HPDE6-E6E7 (cell line): ENCODE results near the gene TBCD.

ENCODE experiments used
- DNase-seq: peaks from one replicate; pipeline ENCODE4 v3.0.0; 2011; ENCODE audit warnings: missing footprints; ENCODE audit errors: extremely low spot score

TBCD gene

GRCh38 chr17:82849076-82849945 lies 97.4 kb downstream of the TBCD start:
- DNase-seq = no peak

- DNase-seq = no peak
These were observed 99.5 kb downstream of the TBCD start for GRCh38 chr17:82851381-82851780.

DNA sequence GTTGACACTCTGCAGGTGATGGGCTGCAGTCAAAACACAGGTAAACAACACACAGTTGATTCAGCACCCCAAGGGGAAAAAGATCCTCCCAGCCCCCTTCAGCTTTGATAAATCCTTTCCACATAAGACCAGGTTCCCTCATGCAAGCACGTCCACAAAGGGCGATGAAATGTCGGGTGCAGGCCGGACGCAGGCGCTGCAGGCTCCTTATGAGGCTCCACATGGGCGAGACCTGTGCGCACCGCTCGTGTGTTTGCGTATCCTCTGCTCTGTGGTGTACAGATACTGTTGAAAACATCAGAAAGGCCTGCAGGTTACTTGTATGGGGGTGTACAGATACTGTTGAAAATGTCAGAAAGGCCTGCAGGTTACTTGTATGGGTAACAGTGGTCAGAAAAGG lies 102.4 kb downstream of the TBCD start:
- DNase-seq = no peak

GRCh38 chr17:82856361-82856760 lies 104.5 kb downstream of the TBCD start:
- no peak for DNase-seq

- DNase-seq = peak; percentile 91
These were observed 106.7 kb downstream of the TBCD start for GRCh38 chr17:82858376-82859126.

- DNase-seq = peak; percentile 66
These were observed 107.9 kb downstream of the TBCD start for GRCh38 chr17:82859431-82860403.

GRCh38 chr17:82860606-82861392 lies 108.9 kb downstream of the TBCD start:
- no peak for DNase-seq

DNA sequence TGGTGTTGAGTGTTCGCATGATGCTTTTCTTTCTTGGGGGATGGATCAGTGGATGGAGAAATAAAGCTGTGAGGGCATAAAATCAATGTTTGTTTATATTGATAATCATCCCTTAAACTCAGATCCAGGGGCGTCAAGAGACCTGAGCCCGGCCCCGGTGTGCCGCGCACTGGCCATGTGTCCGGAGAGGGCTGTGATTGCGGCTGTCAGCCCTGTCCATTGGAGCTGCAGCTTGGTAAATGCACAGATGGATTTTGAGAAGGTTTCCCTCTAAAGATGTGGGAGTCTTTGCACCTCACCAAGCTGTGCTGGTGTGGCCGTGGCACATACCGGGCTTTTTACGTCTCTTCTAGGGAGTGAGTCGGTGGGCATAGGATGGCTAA lies 109.5 kb downstream of the TBCD start:
- DNase-seq = no peak

DNA sequence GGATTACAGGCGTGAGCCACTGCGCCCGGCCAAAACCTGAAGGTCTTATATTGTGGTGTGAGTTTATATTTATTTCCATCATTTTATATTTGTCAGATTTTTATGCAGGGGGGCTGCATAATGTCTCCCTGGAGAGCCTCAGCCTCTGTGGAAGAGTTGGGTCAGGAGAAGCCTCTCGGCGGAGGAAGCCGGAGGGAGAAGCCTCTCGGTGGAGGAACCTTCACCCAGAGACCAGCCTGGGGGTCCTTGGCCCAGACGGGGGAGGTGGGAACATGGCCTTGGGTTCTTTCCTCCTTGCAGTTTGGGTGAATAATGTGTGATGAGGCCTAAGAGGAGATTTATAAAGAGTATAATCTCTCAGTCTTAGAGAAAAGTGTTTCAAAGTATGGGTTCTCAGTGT lies 110.3 kb downstream of the TBCD start:
- DNase-seq = no peak

DNA sequence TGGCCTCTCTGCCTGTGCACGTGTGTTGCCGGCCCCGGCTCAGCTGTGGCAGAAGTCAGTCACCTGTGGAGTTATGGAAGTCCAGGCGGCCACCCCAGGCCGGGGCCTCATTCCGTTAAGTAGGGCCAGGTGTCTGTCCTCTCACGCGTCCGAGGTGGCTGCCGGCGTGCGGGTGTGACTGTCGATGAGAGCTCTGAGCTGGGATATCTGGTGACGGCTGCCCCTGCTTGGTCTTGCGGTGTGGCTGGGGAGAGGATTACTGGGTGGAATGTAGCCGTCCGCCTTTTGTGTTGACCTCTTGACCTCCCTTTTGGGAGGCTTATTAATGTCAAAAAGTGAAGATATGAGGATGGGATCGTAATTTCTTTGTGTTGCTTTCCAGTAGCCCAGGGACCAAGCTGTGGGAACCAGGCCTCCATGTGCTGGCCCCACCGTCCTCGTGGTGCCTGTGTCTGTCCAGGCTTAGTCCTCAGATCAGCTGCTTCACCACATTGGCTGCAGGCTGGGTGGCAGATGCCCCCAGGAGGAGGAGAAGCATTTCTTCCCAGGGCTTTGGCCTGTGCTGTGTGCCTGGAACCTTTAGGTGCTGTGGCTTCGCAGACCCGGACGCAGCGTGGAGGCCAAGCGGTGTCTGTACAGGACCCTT lies 111.0 kb downstream of the TBCD start:
- DNase-seq = no peak

DNA sequence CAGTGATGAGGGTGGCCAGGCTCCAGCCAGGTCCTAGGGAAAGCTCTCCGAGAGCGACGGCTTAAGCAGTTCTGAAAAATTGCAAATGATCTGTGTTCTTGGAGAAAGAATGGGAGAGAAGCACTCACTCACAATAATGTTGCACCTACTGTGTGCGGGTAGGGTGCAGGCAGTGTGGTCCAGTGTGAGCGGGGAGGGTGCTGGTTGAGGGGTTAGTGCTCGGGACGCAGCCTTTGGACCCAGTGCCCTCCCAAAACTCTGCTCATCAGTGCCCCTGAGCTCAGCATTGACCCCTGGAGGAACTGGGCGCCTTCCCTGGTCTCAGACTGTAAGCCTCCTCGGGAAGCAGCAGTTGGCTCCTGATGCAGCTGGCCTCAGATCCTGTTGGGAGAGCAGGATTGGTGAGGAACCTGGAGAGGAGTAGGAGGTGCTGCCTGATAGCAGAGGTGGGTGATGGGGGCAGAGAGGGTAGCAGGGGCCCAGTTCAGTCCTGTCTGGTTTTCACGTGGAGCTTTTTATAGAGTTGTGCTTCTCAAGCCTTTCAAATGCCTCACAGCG lies 111.6 kb downstream of the TBCD start:
- no peak for DNase-seq

DNA sequence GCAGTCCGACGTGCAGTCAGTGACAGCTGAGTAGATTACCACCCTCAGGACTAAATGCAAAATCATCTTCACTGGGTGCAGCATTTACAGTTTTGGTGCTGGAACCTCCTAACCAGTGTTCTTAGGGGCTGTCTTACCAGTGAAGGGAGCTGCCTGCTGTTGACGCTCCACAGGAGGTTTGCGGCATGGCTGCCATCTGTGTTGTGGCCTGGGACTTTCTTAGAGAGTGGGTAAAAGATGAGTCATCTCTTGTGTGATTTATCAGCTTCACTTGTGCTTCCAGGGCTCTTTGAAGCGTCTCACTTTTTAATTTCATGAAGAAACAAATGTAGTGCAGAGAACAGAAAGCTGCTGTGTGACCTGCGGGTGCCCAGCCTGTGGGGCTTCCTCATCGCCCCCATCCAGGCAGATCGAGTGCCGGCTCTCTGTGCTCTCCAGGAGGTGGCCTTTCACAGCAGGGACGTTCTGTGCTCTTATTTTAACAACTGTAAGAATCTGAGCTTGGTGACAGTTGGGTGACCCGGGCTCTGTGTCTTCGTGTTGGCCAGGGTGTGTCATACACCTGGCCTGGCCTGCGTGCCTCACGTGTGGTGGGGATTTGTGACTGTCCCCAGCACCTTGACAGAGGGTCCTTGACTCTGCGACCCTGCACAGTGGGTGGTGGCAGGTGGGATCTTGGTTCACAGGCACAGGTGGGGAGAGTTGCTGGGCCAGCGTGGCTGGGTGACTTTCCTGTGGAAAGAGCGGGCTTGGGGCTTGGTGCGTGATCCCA lies 112.3 kb downstream of the TBCD start:
- DNase-seq = no peak

DNA sequence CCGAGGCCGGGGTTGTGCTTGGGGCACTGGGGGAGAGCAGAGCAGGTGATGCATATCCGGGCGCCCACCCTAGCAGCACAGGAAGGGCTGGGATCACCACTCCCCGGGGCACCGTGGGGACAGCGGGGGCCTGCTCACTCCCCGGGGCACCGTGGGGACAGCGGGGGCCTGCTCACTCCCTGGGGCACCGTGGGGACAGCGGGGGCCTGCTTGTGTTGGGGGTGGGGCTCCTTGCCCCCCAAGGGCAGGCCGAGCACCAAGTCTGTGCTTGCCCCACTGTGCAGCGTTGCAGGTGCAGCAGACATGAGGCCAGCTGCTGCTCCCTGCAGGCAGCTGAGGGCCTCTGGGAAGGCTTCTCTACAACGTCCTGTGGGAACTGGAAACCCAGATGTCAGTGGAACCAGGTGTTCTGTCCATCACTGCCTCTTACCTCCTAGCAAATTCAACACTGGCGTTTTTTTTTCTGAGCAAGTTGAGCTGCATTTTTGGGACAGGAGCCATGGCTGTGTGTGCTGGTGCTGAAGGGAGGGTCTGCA lies 112.9 kb downstream of the TBCD start:
- no peak for DNase-seq

GRCh38 chr17:82865274-82865673 lies 113.4 kb downstream of the TBCD start:
- no peak for DNase-seq

GRCh38 chr17:82865774-82866395 lies 114.0 kb downstream of the TBCD start:
- no peak for DNase-seq

GRCh38 chr17:82866590-82867191 lies 114.8 kb downstream of the TBCD start:
- no peak for DNase-seq

DNA sequence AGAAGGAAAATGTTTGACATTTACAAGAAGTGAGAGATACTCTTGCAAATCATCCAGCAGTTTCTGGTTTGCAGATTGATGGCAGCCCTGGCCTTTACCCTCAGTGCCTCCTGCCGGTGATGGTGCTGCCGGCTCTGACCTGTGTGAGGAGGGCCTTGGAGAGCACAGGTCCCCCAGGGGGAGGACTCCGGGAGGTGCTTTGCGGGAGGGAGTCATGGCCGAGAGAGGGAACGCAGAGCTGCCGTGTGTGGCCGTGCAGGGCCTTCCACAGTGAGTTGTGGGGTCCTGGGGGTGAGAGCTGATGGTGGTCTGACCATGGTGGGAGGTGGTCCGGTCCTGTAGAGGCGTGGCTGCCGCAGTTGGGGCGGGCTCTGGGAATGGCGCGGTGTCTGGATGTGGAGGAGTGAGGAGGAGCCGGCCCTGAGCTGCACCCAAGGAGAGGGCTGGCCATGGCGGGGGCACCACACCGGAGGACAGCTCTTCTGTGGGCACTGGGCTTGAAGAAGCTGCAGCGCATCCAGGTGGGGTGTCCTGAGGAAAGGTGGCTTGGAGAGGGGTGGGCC lies 116.0 kb downstream of the TBCD start:
- DNase-seq = no peak

DNA sequence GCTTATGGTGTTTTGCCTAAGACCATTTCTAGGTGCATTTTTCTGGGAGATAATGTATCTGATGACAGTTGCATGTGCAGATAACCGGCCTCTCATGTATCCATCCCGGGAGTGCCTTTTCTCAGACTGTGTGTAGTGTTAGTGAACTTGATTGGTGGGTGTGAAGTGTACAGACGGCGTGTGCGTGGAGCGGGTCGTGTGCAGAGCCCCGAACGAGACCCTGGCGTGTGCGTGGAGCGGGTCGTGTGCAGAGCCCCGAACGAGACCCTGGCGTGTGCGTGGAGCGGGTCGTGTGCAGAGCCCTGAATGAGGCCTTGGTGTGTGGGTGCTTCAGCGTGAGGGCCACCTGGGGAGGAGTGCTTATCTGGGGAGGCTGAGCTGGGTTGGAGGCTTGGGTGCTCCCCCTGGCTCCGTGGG lies 116.9 kb downstream of the TBCD start:
- DNase-seq = no peak
